Activated CD8-positive, alpha-beta memory T cell treated with anti-CD3 and anti-CD28 coated beads for 24 hours (primary cell): ENCODE data around the gene CLCA1.

Experiments
- DNase-seq: peaks from one replicate; pipeline ENCODE4 v3.0.0-alpha.2; 2020

The CLCA1 gene

DNA sequence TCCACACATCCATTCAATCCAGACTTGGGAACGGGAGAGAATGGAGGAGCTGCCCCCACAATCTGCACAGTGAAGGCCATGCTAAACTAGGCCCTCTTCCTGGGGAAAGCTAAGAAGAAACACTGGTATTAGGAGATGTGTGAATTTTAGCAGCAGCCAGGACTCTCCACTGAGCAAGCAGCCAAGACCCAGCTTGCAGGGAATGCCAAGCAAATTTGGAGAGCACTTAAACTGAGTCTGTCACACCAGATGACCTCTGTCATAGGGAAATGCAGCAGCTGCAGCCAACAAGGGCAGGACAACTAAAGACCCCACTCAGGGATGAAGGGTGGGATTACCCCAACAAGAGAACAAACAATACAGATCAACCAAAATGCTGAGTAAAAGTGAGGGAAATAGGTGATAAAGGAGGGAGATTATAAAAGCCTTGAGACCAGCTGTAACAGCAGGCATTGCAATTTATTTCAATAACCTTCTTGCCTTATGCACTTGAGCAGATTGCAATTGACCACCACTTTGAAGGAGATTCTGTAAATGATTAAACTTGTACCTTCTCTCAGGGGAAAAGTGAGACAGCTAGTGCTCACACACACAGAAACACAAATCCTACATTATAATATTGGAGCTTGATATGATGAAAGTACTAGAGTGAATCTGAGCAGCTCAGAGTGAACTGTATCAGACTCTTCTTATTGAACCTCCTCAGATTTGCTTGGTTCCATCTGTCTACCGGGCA lies 2.5 kb upstream of the CLCA1 start:
- DNase-seq, result no peak

DNA sequence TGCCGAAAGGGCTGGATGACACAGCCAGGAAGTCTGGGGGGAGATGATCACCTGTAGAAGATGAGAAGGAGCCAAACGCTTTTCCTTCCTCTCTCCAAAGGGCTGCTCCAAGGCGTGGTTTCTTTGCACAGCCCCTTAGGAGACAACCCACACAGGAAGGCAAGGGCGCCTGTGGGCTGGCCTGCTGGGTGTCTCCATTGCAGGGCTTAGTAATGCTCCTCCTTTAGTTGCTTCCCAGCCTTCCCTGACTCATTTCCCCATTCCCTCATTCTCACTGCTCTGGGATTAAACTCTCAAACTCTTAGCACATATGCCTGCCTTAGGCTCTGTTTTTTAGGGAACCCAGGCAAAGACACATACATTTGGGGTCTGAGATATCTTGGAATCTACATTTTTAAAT lies 1.7 kb upstream of the CLCA1 start:
- no peak for DNase-seq

DNA sequence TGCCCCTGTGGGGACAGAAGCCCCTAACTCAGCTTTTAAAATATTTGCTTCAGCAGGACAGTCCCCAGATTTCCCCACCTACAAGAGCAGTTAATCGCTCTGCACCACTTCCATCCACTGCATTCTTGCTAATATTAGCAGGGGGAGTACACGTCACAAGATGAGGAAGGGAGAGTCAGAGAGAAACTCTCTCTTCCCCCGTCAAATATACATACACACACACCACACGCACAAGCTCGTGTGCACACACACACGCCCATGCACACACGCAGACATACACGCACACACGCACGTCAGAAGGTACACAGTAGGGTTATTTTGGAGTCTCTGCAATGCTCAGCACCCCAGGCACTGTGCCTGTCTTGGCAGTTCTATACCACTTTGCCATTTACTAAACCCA lies 2.1 kb downstream of the CLCA1 start:
- DNase-seq, result no peak

DNA sequence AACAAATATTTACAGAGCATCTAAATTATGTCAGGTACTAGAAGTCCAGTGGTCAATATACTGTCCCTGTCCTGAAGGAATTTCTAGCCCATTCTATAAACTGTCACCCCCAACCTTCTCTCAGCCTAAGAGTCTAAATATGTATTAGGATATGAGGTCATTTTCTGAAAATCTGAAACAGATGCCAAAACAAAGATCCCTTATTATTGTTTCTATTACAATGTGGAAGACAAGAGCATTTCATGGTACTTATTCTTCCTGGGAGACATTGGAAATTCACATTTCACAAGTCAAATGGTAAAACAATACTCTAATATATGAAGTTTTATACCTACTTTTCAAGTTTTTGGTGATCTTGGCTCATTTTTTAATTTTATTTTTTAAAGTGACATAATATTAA lies 2.6 kb downstream of the CLCA1 start:
- DNase-seq, result no peak

DNA sequence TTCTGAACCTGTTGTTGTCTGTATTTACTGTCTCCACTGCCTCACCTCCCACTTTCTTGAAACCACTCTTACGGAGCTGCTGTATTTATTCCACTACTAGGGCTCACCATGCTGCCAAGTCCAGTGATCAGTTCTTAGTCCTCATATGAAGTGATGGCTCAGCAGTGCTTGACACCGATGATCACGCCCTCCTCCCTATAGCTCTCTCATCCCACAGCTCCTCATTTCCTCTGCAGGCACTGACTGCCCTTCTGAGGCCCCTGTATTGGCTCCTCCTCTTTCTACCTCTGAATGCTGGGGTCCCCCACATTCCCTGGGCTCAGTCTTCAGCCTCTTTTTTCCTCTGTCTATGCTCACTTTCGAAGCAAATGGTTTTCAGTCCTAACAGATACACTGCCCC lies 3.4 kb downstream of the CLCA1 start:
- DNase-seq, result no peak

DNA sequence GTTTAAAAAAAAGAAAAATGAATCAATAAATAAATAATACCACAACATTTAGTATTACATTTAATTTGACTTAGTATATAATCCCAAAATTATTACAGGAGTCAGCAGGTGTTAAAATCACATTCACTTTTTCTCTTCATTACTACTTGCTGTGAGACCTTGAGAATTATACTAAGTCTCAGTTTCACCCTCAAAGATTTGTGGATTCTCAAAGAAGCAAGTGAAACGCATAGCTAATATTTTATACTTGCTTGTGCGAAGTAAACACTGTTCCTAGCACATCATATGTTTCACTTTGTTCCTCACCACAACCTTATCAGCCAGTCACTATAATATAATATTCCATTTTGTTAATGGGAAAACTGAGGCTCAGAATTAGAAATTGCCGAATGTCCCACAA lies 4.0 kb downstream of the CLCA1 start:
- no peak for DNase-seq

DNA sequence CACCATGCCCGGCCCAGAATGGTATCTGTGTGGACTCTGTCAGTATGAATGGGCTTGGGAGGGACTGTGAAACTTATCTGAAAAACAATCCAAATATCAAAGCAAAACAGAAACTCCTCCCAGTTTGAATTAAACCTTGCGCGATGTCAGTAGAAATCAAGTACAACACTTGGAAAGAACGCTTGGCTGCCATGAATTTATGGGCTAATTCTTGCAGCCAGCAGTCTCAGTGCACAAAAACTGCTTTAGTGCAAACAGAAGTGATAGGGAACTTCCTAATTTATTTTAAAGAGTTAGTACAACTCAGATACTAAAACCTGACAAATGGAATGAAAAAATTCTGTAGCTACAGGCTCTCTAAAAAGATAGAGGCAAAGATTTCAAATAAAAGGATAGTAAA lies 8.5 kb downstream of the CLCA1 start:
- DNase-seq, result no peak

DNA sequence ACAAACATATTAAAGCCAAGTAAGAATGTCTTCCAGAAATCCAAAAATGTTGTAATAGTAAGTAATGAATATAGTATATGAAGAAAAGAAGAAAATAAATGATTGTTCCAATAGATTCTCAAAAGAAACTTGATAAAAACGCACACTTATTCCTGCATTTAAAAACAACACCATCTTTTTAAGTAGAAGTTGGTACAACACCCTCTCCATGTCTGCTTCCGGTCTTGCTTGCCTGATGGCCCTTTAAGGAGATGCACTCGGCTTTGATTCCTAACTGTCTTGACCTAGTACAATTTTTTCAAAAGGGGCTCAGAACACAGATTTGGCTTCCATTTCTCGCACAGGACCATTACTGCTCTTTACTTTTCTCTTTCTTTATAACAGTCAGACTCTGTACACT lies 9.0 kb downstream of the CLCA1 start:
- DNase-seq, result no peak

DNA sequence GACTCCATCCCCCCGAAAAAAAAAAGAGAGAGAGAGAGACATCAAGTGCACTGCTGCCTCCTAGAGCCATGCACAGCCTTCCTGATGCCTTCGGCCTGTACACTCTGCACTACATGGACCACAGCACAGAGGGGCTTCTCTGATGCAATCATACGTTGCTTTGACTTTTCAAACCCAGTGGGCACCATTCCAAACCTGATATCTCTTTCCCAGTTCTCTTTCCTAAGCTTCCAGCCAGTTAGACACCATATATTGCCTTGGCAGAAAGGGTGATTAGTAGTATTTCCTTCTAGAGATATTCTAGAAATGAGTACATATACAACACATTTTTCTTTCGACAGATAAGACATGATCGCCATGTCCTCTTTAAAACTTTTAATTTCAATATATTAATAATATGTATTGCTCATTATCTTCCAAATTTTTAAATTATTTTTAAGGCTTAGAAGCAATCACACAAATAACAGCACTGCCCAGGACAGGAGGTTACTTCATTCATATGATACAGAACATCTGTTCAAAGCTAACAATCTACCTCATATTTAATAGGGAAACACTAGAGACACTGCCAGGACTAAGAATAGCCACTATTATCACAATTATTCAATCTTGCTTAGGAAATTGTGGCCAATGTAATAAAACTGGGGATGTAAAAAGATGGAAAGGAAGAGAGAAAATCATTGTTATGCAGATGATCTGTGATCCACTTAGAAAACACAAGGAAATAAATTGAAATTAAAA lies 9.9 kb downstream of the CLCA1 start:
- no peak for DNase-seq

DNA sequence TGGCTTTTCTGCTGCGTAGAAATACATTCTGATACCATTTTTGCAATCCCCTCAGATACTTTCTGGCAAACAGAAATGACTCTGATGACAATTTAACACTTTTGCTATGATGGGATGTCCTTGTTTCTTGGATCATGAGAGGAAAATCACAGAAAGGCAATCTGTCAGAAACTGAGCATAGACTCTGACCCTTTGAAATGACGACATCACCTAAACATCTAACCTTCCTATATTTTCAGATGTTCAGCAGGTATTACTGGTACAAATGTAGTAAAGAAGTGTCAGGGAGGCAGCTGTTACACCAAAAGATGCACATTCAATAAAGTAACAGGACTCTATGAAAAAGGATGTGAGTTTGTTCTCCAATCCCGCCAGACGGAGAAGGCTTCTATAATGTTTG lies 13.2 kb downstream of the CLCA1 start:
- DNase-seq, result no peak

DNA sequence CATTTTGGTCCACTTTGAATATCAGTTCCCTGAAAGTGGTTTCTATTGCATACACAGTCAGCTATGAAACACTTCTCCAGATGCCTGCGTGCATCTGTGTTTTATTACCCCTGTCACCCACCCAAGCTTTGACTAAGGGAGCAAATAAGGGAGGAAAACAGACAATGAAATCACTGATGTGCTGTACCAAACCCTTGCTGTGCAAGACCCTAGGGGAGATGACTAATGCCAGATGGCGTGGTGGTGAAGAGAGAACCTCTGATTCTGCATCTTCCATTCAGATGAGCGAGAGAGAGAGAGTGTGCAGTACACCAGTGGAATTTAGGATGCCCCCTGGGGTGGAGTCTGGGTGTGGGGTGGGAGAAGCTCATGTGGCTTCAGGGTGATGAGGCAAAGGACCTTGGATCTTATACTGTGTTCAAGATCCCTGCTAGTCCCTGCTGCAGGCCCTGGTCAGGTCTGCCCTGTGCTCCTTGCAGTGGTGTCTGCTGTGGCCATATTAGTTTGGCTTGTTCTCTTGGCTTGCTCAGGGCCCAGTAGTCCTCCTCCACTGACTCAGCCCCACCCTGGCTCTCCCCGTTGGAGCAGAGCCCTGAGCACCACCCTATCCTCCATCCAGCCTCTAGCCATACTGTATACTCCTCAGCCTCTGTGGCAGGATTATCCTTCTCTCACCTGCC lies 18.5 kb downstream of the CLCA1 start:
- DNase-seq, result no peak

DNA sequence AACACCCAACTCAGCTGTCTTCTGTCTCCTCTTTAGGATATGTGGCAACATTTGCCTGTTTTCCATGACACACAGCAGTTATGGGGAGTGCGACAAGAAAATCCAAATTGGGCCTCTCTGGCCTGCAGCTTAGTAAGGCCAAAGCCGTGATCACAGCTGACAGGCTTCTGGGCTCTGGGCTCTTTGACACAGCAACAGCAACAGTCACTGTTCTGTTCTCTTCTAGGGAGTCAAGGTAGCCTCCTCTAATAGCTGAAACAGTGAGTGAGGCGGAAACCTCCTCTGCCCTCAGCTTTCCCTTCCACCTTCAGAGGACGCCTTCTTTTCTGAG lies 19.0 kb downstream of the CLCA1 start:
- DNase-seq, result no peak

DNA sequence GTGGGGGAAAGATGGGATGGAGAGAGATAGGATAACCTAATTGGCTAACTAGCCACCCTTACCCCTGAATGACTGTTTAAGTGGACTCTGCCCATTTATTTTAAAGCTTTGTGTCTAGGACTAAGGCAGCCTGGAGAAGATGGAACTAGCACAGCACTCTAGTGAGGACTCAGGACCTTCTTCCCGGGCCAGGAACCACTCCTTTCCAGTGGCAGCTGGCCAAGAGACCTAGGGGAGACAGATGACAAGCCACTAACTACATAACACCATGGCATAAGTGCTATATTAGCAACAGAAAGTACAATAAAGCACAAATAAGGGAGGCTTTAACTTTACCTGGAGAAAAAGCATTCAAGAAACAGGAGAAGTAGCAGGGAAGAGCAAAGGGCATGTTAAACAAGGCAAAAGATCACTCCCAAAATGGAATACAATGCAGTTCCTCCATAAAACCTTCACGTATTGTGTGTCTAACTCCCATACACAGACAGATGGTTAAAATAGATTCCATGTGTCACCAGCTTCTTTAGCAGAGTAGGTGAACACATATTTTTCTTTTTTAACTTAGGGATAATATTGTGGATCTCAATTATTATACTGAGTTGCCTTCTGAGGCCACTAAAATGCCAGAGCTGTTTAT lies 20.6 kb downstream of the CLCA1 start:
- DNase-seq, result no peak

DNA sequence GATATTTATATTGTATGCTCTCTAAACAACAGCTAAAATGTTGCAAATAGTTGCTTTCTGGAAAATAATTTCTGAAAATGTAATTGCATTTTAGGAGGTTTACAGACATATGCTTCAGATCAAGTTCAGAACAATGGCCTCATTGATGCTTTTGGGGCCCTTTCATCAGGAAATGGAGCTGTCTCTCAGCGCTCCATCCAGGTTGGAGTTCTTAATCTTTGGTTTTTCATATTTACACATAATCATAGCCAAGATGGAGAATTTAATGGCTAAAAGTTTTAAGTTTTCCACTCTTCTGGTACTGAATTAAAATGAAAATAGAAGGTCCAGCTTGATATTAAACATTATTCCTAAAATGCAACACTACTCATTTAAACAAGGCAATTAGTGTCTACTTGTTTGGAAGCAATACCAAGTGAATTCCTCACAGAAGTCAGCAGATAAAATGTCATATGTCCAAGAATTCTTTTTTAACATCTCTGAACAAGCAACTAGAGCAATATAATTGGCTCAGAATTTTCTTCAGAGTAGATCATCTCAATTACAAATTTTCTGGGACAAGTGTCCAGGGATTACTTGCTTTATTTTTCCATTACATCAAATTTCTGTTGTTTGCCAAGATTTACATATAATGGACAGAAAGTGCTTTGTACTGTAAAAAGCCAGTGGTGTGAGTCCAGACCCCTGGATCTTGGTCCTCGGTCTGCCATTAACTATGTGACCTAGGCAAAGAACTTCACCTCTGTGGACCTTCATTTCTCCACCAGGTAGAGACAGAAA lies 22.6 kb downstream of the CLCA1 start:
- DNase-seq, result no peak

DNA sequence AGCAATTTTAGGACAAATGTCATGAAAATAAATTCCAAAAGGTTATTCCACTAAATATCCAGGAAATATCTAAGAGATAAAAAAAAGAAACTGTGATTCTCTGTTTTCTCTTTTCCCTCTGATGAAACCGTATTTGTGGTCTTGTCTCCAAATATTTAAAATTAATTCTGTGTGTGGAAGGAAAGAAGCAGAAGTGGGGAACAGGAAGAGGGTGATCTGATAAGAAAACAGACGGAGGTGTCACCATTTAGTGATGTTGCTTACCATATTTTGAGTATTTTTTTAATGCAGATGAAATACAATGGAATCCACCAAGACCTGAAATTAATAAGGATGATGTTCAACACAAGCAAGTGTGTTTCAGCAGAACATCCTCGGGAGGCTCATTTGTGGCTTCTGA lies 29.6 kb downstream of the CLCA1 start:
- DNase-seq, result no peak

DNA sequence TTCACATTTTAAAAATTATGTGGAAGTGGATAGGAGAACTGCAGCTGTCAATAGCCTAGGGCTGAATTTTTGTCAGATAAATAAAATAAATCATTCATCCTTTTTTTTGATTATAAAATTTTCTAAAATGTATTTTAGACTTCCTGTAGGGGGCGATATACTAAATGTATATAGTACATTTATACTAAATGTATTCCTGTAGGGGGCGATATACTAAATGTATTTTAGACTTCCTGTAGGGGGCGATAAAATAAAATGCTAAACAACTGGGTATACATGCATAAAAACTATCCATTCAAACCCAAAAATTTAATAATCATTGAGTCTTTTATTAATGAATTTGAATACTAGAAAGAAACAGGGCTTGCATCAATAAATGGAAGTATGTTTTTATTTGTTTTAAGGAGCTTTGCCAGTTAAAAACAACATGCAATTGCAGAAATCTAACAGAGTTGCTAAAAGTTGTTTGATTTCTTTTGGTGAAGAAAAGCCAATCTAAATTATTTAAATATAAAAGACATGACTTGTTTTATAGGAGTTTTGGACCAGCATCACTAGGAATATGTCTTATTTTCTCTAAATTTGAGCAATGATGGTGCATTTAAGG lies 31.4 kb downstream of the CLCA1 start:
- no peak for DNase-seq

DNA sequence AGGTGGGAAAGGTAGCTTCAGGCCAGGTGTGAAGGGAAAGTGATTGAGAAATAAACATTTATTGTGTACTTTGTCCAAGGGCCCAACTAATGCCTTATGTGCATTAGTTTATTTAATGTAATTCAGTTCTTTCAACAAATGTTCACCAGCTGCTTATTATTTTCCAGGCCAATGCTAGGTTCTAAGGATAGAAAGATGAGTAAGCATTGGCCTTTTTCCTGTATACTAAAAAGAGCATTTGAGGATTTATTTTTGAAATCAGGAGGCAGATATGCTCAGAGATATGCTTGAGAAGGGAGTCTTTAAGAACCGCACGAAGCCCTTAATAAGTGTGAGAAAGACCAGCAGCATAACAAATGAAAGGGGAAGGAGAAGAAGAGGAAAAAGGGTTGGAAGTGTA lies 32.0 kb downstream of the CLCA1 start:
- no peak for DNase-seq

DNA sequence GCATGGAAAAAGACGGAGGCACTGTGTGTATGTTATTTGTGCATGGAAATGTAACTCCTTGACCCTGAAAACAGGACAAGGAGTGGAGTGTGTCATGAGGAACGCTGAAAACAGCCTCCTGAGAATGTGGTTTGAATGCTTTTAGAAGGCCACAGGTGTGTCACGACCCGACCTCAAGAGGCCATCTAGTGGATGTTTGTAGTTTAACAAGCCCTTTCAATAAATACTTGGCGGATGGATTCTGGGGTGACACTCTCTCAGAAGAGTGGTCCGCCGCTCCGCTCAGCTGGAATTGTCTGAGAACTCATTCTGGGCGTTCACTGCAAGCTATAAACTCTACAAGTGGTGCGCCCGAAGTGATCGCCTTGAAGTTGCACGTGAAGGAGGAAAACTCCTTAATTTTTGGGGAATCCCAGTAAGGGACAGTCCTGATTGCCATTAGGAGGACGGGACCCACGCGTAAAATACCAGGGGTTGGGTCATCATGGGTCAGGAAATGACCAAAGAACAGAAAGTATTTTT lies 33.5 kb downstream of the CLCA1 start:
- DNase-seq, result peak; percentile 58

DNA sequence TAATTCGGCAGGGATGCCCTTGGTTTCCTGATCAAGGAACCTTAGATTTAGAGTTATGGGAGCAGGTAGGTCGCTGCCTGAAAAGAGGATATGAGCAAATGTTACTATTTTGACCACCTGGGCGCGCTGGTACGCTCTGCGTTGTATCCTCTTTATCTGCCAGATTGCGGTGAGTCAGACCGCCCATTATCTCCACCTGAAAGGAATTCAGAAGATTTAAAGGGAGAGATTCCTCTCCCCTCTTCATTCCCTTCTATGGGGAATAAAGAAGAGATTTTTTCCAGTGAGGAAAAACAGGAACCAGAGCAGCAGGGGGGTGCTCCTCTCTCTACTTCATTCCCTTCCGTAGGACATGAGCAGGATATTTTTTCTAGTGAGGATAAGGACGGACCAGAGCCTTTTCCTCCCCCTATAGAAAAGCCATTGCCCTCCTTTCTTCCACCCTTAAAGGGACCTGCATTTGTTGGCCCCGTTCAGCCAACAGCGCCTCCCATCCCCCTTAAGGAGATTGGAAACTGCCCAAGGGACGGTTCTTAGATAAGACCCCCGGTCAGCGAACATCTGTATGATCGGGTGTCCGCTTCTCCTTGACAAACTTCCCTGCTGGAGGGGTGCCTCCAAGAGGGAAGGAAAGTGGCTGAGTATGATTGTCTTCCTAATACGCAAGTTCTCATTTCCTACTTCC lies 34.1 kb downstream of the CLCA1 start:
- no peak for DNase-seq

DNA sequence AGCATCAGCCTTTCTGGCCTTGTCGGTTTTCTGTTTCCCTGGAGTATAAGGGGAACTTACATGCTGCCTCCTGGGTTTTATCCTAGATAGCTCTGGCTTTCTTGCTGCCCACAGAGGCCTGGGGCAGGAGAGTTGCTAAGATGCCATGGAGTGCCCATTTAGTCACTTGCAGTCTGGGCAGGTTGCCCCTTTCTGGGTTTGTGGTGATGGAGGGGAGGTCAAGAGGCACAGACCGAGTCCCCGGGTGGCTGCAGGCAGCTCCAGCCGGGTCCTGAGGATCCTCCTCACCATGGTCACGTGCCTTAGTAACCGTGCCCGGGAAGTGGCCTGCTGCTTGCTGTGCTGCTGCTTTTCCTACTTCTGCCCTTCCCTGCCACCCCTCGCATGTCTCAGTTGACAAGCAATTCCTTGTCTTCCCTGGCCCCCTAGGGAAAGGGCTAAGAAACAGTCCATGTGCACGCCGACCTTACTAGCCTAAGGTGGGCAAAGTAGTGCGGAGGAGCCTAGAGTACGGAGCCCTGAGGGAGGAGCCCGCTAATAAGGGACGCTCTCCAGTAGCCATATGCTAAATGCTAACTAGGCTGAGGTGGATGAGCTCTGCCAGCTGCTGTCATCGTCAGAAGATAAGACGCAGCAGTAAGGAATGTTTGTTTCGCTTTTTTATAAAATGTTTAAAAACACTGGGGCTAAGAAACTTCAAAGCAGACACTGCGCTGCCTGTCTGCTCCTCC lies 34.8 kb downstream of the CLCA1 start:
- DNase-seq, result no peak

DNA sequence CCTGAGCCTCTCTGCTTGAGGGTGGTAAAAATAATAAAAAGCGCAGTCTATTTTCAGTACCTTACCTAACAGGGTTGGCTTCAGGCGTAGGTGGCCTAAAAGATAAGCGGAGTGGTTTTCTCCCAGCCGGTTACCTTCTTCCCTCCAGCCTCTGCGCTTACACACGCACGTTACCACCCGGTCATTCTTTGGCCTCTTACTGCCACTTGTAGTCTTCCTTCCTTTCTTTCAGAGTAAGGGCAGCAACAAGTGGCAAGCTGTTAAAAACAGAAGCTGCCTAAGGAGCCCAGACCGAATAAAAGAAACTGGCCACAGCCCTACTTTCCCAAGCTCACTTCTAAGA lies 35.4 kb downstream of the CLCA1 start:
- DNase-seq, result no peak
